Activated CD4-positive, alpha-beta T cell treated with anti-CD3 and anti-CD28 coated beads for 48 hours (primary cell): ENCODE data around the gene RBM19.

Source experiments
- DNase-seq: peaks from one replicate; pipeline ENCODE4 v3.0.0-alpha.2; 2020

RBM19 gene

GRCh38 chr12:113850309-113851056, 115.6 kb downstream of the RBM19 start:
- DNase-seq: no peak

- no peak for DNase-seq
These were observed 118.3 kb downstream of the RBM19 start for GRCh38 chr12:113847856-113848255.

DNA sequence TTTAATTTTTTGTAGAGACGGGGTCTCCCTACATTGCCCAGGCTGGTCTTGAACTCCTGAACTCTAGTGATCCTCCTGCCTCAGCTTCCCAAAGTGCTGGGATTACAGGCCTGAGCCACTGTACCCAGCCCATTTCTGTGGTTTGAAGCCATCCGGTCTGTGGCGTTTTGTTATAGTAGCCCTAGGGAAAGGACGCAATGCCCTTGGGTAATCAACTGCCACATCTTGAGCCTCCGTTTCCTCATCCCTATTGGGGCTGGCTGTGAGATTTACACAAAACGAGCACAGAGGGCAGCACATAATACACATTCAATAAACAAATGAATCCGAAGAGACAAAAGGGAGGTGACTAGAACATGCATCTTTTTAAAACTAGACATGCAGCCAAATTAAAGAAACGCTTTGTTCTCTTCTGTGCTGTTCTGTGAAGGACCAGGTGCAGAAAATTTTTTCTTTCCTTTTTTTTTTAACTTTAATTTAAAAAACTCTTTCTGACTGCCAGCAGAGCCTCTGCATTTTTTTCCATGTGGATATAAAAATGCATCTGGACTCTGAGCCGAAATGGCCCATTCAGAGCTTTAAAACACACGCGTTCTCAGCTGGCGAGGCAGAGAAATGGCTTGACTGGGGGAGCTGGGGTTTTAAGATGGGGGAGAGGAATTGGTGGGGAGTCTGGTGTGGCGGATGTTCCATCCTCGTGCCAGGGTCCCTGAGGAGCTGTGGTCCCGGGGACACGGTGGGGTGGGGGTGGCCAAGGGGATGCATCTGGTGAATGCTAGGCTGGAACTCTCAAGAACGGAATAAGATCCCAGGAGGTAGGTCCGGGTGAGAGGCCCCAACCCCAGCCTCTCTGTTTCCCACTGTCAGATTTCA, 119.0 kb downstream of the RBM19 start:
- no peak for DNase-seq

- DNase-seq: no peak
These were observed 120.0 kb downstream of the RBM19 start for GRCh38 chr12:113845900-113846674.

- DNase-seq: no peak
These were observed 121.5 kb downstream of the RBM19 start for GRCh38 chr12:113844495-113845210.

DNA sequence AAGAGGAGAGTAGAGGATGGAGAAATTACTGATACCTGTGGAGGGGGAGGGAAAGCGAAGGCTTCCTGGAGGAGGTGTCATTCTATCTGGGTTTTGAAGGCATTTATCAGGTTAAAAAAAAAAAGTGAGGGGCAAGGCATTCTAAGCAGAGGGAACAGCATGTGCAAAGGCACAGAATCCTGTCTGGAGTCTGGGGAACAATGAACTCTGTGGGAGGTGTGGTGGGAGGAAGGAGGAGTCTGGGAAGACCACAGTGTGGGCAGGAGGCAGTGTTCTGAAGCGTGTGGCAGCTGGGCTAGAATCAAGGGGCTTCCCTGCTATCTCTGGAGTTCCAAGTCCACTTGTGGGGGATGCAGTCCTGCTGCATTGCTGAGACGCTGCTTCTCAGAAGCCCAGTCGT, 123.4 kb downstream of the RBM19 start:
- no peak for DNase-seq

- DNase-seq: no peak
These were observed 124.3 kb downstream of the RBM19 start for GRCh38 chr12:113841786-113842185.

DNA sequence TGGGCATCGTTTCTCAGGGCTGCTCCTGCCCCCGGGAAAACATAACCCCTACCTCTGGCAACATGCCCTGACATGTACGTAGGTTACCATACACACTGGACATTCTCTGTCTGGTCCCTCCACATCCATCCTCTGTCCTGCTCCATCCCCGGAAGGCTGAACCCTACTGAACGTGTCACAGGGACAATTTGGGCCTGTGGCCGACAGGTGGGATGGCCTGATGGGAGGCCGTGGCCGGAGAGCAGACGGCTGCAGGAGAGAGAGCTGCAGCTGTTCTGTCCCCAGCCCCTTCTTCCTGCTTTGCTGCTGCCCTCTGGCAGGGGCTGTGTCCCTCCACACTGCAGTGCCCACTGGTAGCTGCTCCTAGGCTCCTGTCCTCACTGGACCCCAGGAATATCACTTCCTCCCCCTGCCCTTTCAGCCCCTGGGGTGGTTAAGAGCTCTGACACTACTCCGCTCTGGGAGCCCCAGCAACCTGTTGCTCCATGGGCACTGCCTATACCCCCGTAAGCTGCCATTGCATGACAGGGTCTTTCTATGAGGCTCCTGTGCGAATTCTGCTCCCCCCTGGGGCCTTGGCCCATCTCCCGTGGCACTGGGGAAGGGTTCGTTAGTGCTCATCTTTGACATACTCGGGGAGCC, 125.6 kb downstream of the RBM19 start:
- DNase-seq: no peak

- DNase-seq: no peak
These were observed 127.2 kb downstream of the RBM19 start for GRCh38 chr12:113838896-113839295.

GRCh38 chr12:113837528-113838296, 128.4 kb downstream of the RBM19 start:
- DNase-seq: no peak

GRCh38 chr12:113837084-113837483, 129.0 kb downstream of the RBM19 start:
- DNase-seq: no peak

DNA sequence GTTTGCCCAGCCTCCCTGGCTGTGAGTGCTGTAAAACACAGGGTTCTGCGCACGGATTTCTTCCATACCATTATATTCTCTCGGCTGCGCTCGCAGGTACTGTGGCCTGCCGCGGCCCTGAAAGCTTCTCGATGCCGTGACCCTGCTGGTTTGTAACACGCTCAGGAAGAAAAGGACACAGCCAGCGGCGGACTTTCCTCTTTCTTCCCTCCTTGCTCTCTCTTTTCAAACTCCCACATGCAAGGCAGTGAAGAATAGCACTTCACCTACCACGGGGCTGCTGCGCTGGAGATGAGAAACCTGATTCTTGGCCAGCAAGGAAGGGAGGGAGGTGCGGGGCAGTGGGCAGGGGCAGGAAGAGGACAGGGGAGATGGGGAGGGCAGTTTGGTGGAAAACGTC, 130.2 kb downstream of the RBM19 start:
- DNase-seq: no peak

DNA sequence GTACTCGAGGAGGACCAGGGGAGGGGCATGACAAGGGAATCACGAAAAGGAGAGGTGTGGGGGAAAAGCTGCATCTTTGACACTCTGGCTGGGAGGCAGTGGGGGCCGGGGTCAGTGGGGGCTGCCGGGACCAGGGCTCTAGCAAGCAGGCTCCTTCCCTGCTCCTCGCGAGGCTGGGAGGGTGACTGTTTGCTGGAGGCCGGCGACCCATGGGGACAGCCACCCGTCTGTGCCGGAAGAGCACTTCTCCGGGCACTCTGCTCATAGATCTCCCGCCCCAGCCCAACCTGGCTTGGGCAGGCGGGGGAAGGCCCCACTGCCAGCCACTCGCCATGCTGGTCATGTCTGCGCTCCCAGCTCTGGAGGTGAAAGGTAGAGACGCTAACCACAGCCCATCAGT, 130.7 kb downstream of the RBM19 start:
- no peak for DNase-seq

GRCh38 chr12:113833422-113833821, 132.7 kb downstream of the RBM19 start:
- no peak for DNase-seq

DNA sequence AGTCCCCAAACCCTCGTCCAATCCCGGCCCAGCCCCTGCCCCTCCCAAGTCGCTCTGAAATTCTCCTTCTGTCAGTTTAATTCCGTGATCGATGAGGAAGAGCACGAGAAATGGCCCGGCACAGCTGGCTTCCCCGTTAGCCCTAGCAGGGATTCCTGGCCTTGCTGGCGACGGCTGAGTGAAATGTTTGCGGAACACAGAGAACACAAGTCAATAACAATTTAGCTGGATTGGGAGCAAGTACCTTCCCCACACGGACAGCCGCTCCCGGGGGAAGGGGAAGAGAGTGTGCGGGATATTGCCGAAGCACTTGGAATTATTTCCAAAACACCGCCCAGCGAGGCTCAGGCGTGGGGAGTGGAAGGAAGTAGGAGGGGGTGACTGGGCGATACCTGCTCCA, 134.6 kb downstream of the RBM19 start:
- no peak for DNase-seq

DNA sequence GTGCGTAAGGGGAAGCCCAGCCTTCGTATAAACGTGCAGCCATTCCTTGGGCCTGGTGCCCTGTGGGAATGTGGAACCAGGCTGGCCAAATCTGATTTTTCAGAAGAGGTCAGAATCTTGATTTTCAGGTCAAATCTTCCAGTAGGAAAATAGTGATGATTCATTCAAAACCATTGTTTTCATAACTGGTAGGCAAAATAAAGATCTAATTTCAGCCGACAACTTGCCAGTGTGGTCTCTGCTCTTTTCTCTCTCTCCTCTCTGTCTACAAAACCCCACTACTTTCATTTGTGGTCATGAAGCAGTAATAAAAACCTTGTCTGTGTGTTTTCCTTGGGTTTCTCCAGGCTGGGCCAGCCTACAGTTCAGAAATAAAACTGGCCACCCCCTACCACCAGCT, 135.1 kb downstream of the RBM19 start:
- DNase-seq: no peak

DNA sequence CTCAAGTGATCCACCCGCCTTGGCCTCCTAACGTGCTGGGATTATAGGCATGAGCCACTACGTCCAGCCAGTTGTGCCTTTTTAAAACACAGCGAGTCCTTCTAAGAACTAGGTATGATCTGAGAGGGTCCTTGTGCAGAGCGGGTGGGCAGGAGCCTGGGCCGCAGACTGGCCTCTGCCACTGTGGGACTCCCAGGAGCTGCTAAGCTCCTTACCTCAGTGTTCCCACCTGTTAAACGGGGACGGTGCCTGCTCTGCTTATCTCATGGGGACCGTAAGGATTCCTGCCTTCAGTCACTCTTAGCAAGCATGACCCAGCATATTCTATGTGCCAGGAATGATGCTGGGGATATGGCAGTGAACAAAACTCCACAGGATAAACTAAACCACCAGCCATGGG, 136.9 kb downstream of the RBM19 start:
- DNase-seq: no peak

DNA sequence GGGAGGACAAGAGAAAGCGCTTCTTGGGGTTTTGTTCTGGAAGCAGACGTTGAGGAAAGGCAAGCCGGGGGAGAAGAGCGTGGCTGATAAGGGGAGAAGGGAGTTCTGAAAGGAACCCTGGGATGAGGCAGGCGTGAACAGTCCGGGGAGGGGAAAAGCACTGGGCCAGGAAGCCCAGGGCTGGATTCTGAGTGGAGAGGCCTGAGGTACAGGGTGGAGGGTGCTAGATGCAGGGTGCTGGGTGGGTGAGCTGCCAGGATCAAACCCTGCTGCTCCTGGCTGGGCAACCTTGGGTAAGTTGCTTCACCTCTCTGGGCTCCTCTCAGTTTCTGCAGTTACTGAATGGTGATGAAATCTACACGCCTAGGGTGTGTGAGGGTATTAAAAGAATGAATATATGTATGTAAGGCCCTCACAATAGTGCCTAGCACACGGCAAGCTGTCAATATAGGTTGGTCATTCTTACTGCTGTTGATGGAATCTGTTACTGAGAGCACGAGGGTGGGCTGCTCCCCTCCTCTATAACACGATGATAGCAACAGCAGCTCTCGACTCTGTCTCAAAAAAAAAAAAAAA, 138.5 kb downstream of the RBM19 start:
- DNase-seq: no peak

GRCh38 chr12:113826805-113827538, 139.2 kb downstream of the RBM19 start:
- no peak for DNase-seq

GRCh38 chr12:113825705-113826104, 140.4 kb downstream of the RBM19 start:
- DNase-seq: no peak
